Subcutaneous adipose tissue (tissue), 4 donors: ENCODE measurements around the gene RPRD2. TPM values are rescaled to one million over a fixed set of nuclear protein-coding genes. Genes with fewer than 3 reads are reported as not detected.

Experiments used
- total RNA-seq, 4 donors: library from RNA; depleted of rRNA; stranded (reverse); fragments of >200 nt; gene quantifications; one replicate each; pipeline ENCODE4 v1.1.0, GENCODE V29; 2016
- TF ChIP-seq, protein P1 (sequence below): fragments of 450-650 bp; IDR thresholded peaks from one replicate; pipeline ENCODE4 v1.5.1; 2016; ENCODE audit warnings: low read depth, mild to moderate bottlenecking, control low read depth, antibody characterized with exemption, moderate library complexity

Gene RPRD2
- total RNA-seq = 10 to 100 TPM; 17.2 to 24.9 (median 19.5) TPM

DNA sequence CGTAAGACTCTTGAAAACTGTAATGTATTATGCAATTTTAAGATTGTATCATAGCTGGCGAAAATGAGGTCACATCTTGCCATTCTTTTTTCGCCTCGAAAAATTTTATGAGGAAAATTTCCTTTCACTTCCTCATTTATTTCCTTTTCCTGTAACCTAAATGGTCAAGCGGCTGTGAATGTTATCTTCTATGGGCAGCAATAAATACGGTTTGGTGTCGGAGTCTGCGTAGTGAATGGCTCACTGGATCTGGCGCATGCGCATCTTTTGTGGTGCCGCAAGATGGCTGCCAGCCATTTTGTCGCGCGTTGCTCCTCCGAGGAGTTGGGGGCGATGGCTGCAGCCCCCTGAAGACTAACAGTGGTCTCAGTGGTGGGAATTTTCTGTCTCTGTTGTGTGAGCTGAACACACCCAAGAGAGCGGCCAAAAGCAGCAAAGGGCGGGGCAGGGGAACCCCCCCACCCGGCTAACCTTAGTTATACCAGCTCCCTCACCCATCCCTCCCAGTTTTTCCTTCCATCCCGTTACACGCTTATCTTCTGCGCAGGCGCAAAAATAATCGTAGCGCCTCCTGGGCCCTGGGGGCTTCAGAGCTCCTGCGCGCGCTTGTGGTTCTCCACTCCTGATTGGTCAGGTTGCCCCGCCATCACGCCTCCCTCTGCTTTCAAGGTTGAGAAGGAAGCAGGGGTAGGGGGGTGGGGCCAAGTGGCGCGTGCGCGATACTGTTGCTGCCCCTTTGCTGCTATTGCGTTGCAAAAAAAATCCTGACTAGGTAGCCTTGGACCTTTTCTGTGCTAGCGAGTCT is at the start of gene RPRD2:
RPRD2 (plus strand) TSS at position 722 of the 805 bp plus-strand sequence. CDS start 568 bp downstream, outside the sequence.
- TF ChIP-seq, protein P1, sequence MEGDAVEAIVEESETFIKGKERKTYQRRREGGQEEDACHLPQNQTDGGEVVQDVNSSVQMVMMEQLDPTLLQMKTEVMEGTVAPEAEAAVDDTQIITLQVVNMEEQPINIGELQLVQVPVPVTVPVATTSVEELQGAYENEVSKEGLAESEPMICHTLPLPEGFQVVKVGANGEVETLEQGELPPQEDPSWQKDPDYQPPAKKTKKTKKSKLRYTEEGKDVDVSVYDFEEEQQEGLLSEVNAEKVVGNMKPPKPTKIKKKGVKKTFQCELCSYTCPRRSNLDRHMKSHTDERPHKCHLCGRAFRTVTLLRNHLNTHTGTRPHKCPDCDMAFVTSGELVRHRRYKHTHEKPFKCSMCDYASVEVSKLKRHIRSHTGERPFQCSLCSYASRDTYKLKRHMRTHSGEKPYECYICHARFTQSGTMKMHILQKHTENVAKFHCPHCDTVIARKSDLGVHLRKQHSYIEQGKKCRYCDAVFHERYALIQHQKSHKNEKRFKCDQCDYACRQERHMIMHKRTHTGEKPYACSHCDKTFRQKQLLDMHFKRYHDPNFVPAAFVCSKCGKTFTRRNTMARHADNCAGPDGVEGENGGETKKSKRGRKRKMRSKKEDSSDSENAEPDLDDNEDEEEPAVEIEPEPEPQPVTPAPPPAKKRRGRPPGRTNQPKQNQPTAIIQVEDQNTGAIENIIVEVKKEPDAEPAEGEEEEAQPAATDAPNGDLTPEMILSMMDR = no peak

DNA sequence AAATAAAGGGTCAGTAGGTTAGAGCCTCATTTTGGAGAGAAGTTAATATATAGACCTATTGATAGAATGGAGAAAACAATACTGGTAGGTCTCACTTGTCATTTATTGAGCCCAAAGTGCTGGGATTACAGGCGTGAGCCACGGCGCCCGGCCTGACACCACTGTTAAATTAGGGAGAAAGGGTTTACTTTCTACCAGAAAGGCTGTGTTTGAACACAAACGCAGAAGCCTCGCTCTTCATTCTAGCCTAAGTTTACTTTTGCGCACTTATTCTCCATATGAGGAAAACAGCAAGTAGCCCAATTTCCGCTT is 43.3 kb upstream of the RPRD2 start:
- TF ChIP-seq, protein P1 = no peak

- TF ChIP-seq, protein P1 = no peak
Observed at GRCh38 chr1:150321826-150322166, 42.2 kb upstream of the RPRD2 start.

- TF ChIP-seq, protein P1 = no peak
Observed at GRCh38 chr1:150322310-150322709, 41.6 kb upstream of the RPRD2 start.

DNA sequence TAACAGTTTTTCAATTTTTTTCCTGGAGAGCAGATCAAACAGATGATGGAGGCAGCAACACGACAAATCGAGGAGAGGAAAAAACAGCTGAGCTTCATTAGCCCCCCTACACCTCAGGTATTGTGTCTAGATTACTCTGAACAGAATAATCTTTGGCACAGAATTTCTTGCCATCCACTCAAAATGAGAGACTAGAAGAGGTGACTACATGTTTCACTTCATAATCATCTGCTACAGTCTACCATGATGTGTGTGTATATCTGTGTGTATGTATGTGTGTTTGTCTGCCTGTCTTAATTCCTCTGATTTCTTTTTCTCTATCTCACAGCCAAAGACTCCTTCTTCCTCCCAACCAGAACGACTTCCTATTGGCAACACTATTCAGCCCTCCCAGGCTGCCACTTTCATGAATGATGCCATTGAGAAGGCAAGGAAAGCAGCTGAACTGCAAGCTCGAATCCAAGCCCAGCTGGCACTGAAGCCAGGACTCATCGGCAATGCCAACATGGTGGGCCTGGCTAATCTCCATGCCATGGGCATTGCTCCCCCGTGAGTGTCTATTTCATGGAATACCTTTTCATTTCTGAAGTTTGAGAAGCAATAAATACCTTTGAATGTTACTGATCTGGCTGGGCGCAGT is 31.2 kb upstream of the RPRD2 start:
- TF ChIP-seq, protein P1 = no peak

- TF ChIP-seq, protein P1 = no peak
Observed at GRCh38 chr1:150346316-150346715, 17.6 kb upstream of the RPRD2 start.

GRCh38 chr1:150352866-150353265 is 11.1 kb upstream of the RPRD2 start:
- TF ChIP-seq, protein P1 = no peak
